GM12878 (cell line): ENCODE data around the gene ZNF689. TPM values are rescaled to one million over a fixed set of nuclear protein-coding genes. Genes with fewer than 3 reads are reported as not detected.
A peak's percentile ranks its signal among the peaks of the same experiment; 100 is the strongest.

ENCODE experiments used
- ATF2 ChIP-seq: IDR thresholded peaks from 2 replicates; pipeline ENCODE4 v1.6.1; 2012; ENCODE audit warnings: low read length, inconsistent platforms
- CHD1 ChIP-seq: IDR thresholded peaks from 2 replicates; pipeline ENCODE4 v1.6.1; 2012; ENCODE audit warnings: low read depth, low read length, improper control_type of control experiment
- CREM ChIP-seq: IDR thresholded peaks from 2 replicates; pipeline ENCODE4 v1.6.1; 2014; ENCODE audit warnings: antibody characterized with exemption, low read depth
- E2F8 ChIP-seq: fragments of 450-650 bp; IDR thresholded peaks from 2 replicates; pipeline ENCODE4 v1.6.1; 2018; ENCODE audit warnings: mild to moderate bottlenecking, low read depth, moderate library complexity; ENCODE audit not compliant: partially characterized antibody
- EED ChIP-seq: sonication (generic); IDR thresholded peaks from 2 replicates; pipeline ENCODE4 v1.6.1; 2016; ENCODE audit warnings: antibody characterized with exemption, low read depth
- FOS ChIP-seq: IDR thresholded peaks from 3 replicates; pipeline ENCODE4 v1.6.1; 2011; ENCODE audit warnings: borderline replicate concordance; ENCODE audit not compliant: insufficient read length; ENCODE audit errors: extremely low read depth
- GATAD2B ChIP-seq: fragments of 450-650 bp; conservative IDR thresholded peaks from 2 replicates; pipeline ENCODE4 v1.6.1; 2017; ENCODE audit warnings: low read depth, mild to moderate bottlenecking, moderate library complexity
- KLF5 ChIP-seq: fragments of 450-650 bp; IDR thresholded peaks from 2 replicates; pipeline ENCODE4 v1.6.1; 2014; ENCODE audit warnings: mild to moderate bottlenecking; ENCODE audit not compliant: partially characterized antibody
- MEF2B ChIP-seq: fragments of 450-650 bp; IDR thresholded peaks from 2 replicates; pipeline ENCODE4 v1.6.1; 2018; ENCODE audit warnings: mild to moderate bottlenecking, moderate library complexity; ENCODE audit not compliant: partially characterized antibody, poor library complexity, severe bottlenecking
- NFXL1 ChIP-seq: fragments of 450-650 bp; IDR thresholded peaks from 2 replicates; pipeline ENCODE4 v1.6.1; 2017; ENCODE audit warnings: antibody characterized with exemption, mild to moderate bottlenecking, borderline replicate concordance
- NFYA ChIP-seq: IDR thresholded peaks from 2 replicates; pipeline ENCODE4 v1.6.1; 2011; ENCODE audit warnings: low read depth, mild to moderate bottlenecking, low read length, improper control_type of control experiment, borderline replicate concordance
- POU2F2 ChIP-seq: IDR thresholded peaks from 3 replicates; pipeline ENCODE4 v1.6.1; 2011; ENCODE audit warnings: low read depth, mild to moderate bottlenecking, low read length, borderline replicate concordance
- SIN3A ChIP-seq: IDR thresholded peaks from 2 replicates; pipeline ENCODE4 v1.6.1; 2012; ENCODE audit warnings: low read depth, low read length, improper control_type of control experiment
- SPI1 ChIP-seq: IDR thresholded peaks from 2 replicates; pipeline ENCODE4 v1.6.1; 2011; ENCODE audit warnings: low read depth, mild to moderate bottlenecking, low read length, moderate library complexity, borderline replicate concordance; ENCODE audit not compliant: insufficient read depth
- SUZ12 ChIP-seq: fragments of 200-600 bp; sonication (generic); IDR thresholded peaks from one replicate; pipeline ENCODE4 v1.6.1; 2018; ENCODE audit warnings: antibody characterized with exemption, mild to moderate bottlenecking; ENCODE audit not compliant: unreplicated experiment
- TARDBP ChIP-seq: IDR thresholded peaks from 2 replicates; pipeline ENCODE4 v1.6.1; 2016; ENCODE audit warnings: borderline replicate concordance
- TBL1XR1 ChIP-seq: IDR thresholded peaks from 2 replicates; pipeline ENCODE4 v1.6.1; 2012; ENCODE audit warnings: low read depth, low read length, improper control_type of control experiment
- polyA plus RNA-seq, 11 experiments: library from polyadenylated mRNA; depleted of rRNA in 4 of 11; unstranded in 6 of 11; stranded (reverse) in 5 of 11; fragments of >200 nt; fragmentation: Nextera tagmentation in 4 of 11; fragmentation: Illumina TruSeq in 1 of 11; extraction: Ambion mirVana in 4 of 11; extraction: Trizol in 1 of 11; gene quantifications; 1 replicate in 1 of 11; 2 replicates in 10 of 11; pipeline versions ENCODE4 v1.2.1 to v1.2.3, GENCODE V29; 2011 to 2016; ENCODE audit warnings: inconsistent platforms in 2 of 11, missing spikeins in 2 of 11, low read depth in 1 of 11
- total RNA-seq, 4 experiments: library from RNA; depleted of rRNA in 3 of 4; stranded (reverse); fragments of >200 nt in 3 of 4; fragmentation: Illumina TruSeq in 1 of 4; extraction: Trizol in 1 of 4; gene quantifications; 2 replicates each; pipeline versions ENCODE4 v1.2.1 to v1.2.3, GENCODE V29; 2013 to 2021
- TF ChIP-seq, protein P1 (sequence below): fragments of 450-650 bp; IDR thresholded peaks from 2 replicates; pipeline ENCODE4 v1.6.1; 2016; ENCODE audit warnings: mild to moderate bottlenecking
- TF ChIP-seq, protein P2 (sequence below): fragments of 450-650 bp; IDR thresholded peaks from 2 replicates; pipeline ENCODE4 v1.6.1; 2017; ENCODE audit warnings: mild to moderate bottlenecking, low read depth, inconsistent platforms; ENCODE audit not compliant: poor library complexity, severe bottlenecking
- TF ChIP-seq, protein P3 (sequence below): fragments of 450-650 bp; IDR thresholded peaks from 2 replicates; pipeline ENCODE4 v1.6.1; 2017; ENCODE audit warnings: low read depth, mild to moderate bottlenecking, moderate library complexity

The ZNF689 gene
- total and polyA plus RNA-seq, 10 of the 15 experiments (the other 5 are each of a cell fraction or from before 2014, with no cell fraction given): 4.7 to 13.2 (median 8.5) TPM

GRCh38 chr16:30650369-30651123, 40.4 kb upstream of the ZNF689 start, which contains the start of gene PRR14 (continued):
- TF ChIP-seq TARDBP (peak; percentile 91), CHD1 (0 out of 2 replicates have a peak, but pooled peaks have one; percentile 36), POU2F2 (no peak; the same call in 2 of the 3 replicates), FOS (peak; percentile 77), NFYA (peak; percentile 92), ATF2 (no peak), SIN3A (0 out of 2 replicates have a peak, but pooled peaks have one; percentile 45), NFXL1 (no peak), KLF5 (no peak), GATAD2B (0 out of 2 replicates have a peak, but pooled peaks have one; percentile 4), SPI1 (no peak), MEF2B (peak; percentile 44), CREM (peak; percentile 92), E2F8 (peak; percentile 40), SUZ12 (no peak), EED (peak; percentile 81), TBL1XR1 (peak; percentile 79)
- TF ChIP-seq, protein P1, sequence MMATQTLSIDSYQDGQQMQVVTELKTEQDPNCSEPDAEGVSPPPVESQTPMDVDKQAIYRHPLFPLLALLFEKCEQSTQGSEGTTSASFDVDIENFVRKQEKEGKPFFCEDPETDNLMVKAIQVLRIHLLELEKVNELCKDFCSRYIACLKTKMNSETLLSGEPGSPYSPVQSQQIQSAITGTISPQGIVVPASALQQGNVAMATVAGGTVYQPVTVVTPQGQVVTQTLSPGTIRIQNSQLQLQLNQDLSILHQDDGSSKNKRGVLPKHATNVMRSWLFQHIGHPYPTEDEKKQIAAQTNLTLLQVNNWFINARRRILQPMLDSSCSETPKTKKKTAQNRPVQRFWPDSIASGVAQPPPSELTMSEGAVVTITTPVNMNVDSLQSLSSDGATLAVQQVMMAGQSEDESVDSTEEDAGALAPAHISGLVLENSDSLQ: 0 out of 2 replicates have a peak, but pooled peaks have one; percentile 22
- TF ChIP-seq, protein P2, sequence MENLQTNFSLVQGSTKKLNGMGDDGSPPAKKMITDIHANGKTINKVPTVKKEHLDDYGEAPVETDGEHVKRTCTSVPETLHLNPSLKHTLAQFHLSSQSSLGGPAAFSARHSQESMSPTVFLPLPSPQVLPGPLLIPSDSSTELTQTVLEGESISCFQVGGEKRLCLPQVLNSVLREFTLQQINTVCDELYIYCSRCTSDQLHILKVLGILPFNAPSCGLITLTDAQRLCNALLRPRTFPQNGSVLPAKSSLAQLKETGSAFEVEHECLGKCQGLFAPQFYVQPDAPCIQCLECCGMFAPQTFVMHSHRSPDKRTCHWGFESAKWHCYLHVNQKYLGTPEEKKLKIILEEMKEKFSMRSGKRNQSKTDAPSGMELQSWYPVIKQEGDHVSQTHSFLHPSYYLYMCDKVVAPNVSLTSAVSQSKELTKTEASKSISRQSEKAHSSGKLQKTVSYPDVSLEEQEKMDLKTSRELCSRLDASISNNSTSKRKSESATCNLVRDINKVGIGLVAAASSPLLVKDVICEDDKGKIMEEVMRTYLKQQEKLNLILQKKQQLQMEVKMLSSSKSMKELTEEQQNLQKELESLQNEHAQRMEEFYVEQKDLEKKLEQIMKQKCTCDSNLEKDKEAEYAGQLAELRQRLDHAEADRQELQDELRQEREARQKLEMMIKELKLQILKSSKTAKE: peak; percentile 61
- TF ChIP-seq, protein P3, sequence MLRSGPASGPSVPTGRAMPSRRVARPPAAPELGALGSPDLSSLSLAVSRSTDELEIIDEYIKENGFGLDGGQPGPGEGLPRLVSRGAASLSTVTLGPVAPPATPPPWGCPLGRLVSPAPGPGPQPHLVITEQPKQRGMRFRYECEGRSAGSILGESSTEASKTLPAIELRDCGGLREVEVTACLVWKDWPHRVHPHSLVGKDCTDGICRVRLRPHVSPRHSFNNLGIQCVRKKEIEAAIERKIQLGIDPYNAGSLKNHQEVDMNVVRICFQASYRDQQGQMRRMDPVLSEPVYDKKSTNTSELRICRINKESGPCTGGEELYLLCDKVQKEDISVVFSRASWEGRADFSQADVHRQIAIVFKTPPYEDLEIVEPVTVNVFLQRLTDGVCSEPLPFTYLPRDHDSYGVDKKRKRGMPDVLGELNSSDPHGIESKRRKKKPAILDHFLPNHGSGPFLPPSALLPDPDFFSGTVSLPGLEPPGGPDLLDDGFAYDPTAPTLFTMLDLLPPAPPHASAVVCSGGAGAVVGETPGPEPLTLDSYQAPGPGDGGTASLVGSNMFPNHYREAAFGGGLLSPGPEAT: peak; percentile 85
